Tibial artery (tissue), 4 donors: Measurements from ENCODE around the gene HERC4.
"Not testable (repeated sequence)": the region's sequence is repeated elsewhere in the genome, so short reads cannot be mapped to it uniquely, and the experiment has no call there.

ENCODE experiments used
- DNase-seq, 2 donors: peaks; one replicate each; pipeline ENCODE4 v3.0.0-alpha.2; 2019
- H3K27ac ChIP-seq, 2 donors: fragments of 200-600 bp; sonication (generic) in 1 of 2; 1 replicate in 1 of 2; 2 replicates in 1 of 2; pipeline ENCODE4 v1.5.1; 2018 to 2019; ENCODE audit warnings: mild to moderate bottlenecking in 1 of 2
- H3K27me3 ChIP-seq, 2 donors: fragments of 200-600 bp; sonication (generic) in 1 of 2; one replicate each; pipeline versions ENCODE4 v1.5.1 to v1.6.0; 2016 to 2019
- H3K36me3 ChIP-seq, 3 donors: fragments of 200-600 bp; sonication (generic) in 2 of 3; one replicate each; pipeline ENCODE4 v1.5.1; 2016 to 2019; ENCODE audit warnings: mild to moderate bottlenecking in 2 of 3
- H3K4me1 ChIP-seq, 4 donors: fragments of 200-600 bp; sonication (generic) in 2 of 4; 1 replicate in 3 of 4; 2 replicates in 1 of 4; pipeline ENCODE4 v1.5.1; 2016 to 2019
- H3K4me3 ChIP-seq, 2 donors: fragments of 200-600 bp; sonication (generic) in 1 of 2; 1 replicate in 1 of 2; 2 replicates in 1 of 2; pipeline ENCODE4 v1.5.1; 2018 to 2019; ENCODE audit warnings: mild to moderate bottlenecking in 2 of 2
- H3K9me3 ChIP-seq, 3 donors: fragments of 200-600 bp; sonication (generic) in 1 of 3; one replicate each; pipeline ENCODE4 v1.5.1; 2016 to 2019
- CTCF ChIP-seq, 2 experiments: fragments of 200-600 bp in 1 of 2; fragments of 450-650 bp in 1 of 2; IDR thresholded peaks; one replicate each; pipeline ENCODE4 v1.5.1; 2017 to 2019; ENCODE audit warnings: antibody characterized with exemption in 2 of 2, mild to moderate bottlenecking in 1 of 2, moderate library complexity in 1 of 2
- intact Hi-C: fragments of 100-400 bp; cut with DNase I; formaldehyde crosslinking; loops from one replicate; pipeline ENCODE4 v1.15.0; 2023; ENCODE audit warnings: low total_unique reads

HERC4 gene

GRCh38 chr10:67969875-67970274 is 105.2 kb downstream of the HERC4 start:
- Histone ChIP-seq H3K9me3 (peaks cover 0 to 8% (median 6%) of the 10 kb centered on the region in 3 donors), H3K36me3 (peaks cover 48 to 59% (median 48%) of the 10 kb centered on the region in 3 donors), H3K27me3 (no peaks in the 10 kb centered on the region), H3K4me1 (no peaks in the 10 kb centered on the region), H3K27ac (no peak overlapping the region), H3K4me3 (no peak overlapping the region)
- intact Hi-C loops = no loop called here
- TF ChIP-seq CTCF (IDR thresholded peaks at IDR 0.05) = no peak
- DNase-seq = no peak

GRCh38 chr10:67966035-67966434 is 109.0 kb downstream of the HERC4 start:
- intact Hi-C loops, H3K27ac ChIP-seq, H3K27me3 ChIP-seq, DNase-seq, H3K4me1 ChIP-seq, H3K4me3 ChIP-seq, H3K9me3 ChIP-seq: not testable (repeated sequence)
- peaks cover 21 to 28% (median 23%) of the 10 kb centered on the region in 3 donors for H3K36me3 ChIP-seq

GRCh38 chr10:67965456-67965855 is 109.6 kb downstream of the HERC4 start:
- peaks cover 18 to 28% (median 27%) of the 10 kb centered on the region in 3 donors for H3K36me3 ChIP-seq
- no peaks in the 10 kb centered on the region for H3K9me3 ChIP-seq
- no peaks in the 10 kb centered on the region for H3K4me1 ChIP-seq
- TF ChIP-seq CTCF (IDR thresholded peaks at IDR 0.05) = no peak
- H3K27me3 ChIP-seq = no peaks in the 10 kb centered on the region
- no peak for DNase-seq
- intact Hi-C loops = no loop called here
- H3K4me3 ChIP-seq = no peak overlapping the region
- H3K27ac ChIP-seq = no peak overlapping the region

- Histone ChIP-seq H3K27me3 (no peaks in the 10 kb centered on the region), H3K9me3 (no peaks in the 10 kb centered on the region), H3K4me1 (no peaks in the 10 kb centered on the region), H3K36me3 (peaks cover 5 to 22% (median 16%) of the 10 kb centered on the region in 3 donors), H3K27ac (no peak overlapping the region), H3K4me3 (no peak overlapping the region)
- no peak for TF ChIP-seq CTCF (IDR thresholded peaks at IDR 0.05)
- intact Hi-C loops = no loop called here
- DNase-seq = no peak
Observed at GRCh38 chr10:67959839-67960476, 115.1 kb downstream of the HERC4 start.

GRCh38 chr10:67955614-67956013 is 119.5 kb downstream of the HERC4 start:
- no peak for TF ChIP-seq CTCF (IDR thresholded peaks at IDR 0.05)
- no peak overlapping the region for H3K27ac ChIP-seq
- intact Hi-C loops = no loop called here
- no peak overlapping the region for H3K4me3 ChIP-seq
- peaks cover 6 to 48% (median 24%) of the 10 kb centered on the region in 3 donors for H3K36me3 ChIP-seq
- no peaks in the 10 kb centered on the region for H3K27me3 ChIP-seq
- DNase-seq = no peak
- no peaks in the 10 kb centered on the region for H3K9me3 ChIP-seq
- H3K4me1 ChIP-seq = no peaks in the 10 kb centered on the region

GRCh38 chr10:67943917-67944316 is 131.2 kb downstream of the HERC4 start:
- Histone ChIP-seq H3K36me3 (peaks cover 36 to 47% (median 40%) of the 10 kb centered on the region in 3 donors), H3K4me1 (no peaks in the 10 kb centered on the region), H3K27me3 (no peaks in the 10 kb centered on the region), H3K4me3 (no peak overlapping the region), H3K27ac (no peak overlapping the region), H3K9me3 (no peaks in the 10 kb centered on the region)
- no peak for DNase-seq
- intact Hi-C loops = no loop called here
- no peak for TF ChIP-seq CTCF (IDR thresholded peaks at IDR 0.05)
